Esophagus squamous epithelium (tissue), 4 donors: Measurements from ENCODE around the gene NOTCH4.
"Not testable (repeated sequence)": the region's sequence is repeated elsewhere in the genome, so short reads cannot be mapped to it uniquely, and the experiment has no call there.

ENCODE experiments used
- POLR2A ChIP-seq, 4 donors: fragments of 450-650 bp; IDR thresholded peaks; one replicate each; pipeline ENCODE4 v1.6.1; 2017; ENCODE audit warnings: antibody characterized with exemption in 4 of 4, mild to moderate bottlenecking in 4 of 4, moderate library complexity in 3 of 4
- TF ChIP-seq, protein P1 (sequence below), 6 experiments: fragments of 450-650 bp in 4 of 6; fragments of 200-600 bp in 2 of 6; sonication (generic) in 2 of 6; IDR thresholded peaks; one replicate each; pipeline ENCODE4 v1.5.1; 2016 to 2019; ENCODE audit warnings: antibody characterized with exemption in 6 of 6, mild to moderate bottlenecking in 4 of 6, moderate library complexity in 4 of 6

DNA sequence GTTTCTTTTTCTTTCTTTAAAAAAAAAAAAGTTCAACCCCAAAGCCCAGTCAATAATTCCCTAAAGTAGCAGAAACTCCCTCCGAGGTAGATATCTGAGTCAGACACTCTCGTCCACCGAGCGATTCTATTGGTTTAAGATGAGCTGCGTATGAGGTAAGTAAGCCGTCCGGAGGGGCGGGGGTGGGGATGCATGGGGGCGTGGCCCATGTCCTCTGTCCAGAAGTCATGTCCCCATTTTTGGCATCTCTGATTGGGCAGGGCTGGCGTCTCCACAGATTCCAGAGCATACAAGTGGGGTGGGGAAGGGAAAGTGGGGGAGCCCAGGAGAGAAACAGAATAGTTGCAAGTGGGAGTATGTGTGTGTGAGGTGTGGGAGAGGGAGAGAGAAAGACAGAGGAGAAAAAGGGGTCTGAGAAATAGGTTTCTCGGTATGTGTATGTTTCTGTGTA lies 38.2 kb downstream of the NOTCH4 start:
- TF ChIP-seq, protein P1, sequence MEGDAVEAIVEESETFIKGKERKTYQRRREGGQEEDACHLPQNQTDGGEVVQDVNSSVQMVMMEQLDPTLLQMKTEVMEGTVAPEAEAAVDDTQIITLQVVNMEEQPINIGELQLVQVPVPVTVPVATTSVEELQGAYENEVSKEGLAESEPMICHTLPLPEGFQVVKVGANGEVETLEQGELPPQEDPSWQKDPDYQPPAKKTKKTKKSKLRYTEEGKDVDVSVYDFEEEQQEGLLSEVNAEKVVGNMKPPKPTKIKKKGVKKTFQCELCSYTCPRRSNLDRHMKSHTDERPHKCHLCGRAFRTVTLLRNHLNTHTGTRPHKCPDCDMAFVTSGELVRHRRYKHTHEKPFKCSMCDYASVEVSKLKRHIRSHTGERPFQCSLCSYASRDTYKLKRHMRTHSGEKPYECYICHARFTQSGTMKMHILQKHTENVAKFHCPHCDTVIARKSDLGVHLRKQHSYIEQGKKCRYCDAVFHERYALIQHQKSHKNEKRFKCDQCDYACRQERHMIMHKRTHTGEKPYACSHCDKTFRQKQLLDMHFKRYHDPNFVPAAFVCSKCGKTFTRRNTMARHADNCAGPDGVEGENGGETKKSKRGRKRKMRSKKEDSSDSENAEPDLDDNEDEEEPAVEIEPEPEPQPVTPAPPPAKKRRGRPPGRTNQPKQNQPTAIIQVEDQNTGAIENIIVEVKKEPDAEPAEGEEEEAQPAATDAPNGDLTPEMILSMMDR (IDR thresholded peaks at IDR 0.05): not testable (repeated sequence)
- TF ChIP-seq POLR2A (IDR thresholded peaks at IDR 0.05): not testable (repeated sequence)
